BLaER1 treated with 17β-estradiol and CSF1 and Interleukin-3, amounts not matched to agents 10 nM and 100 nM (cell line): ENCODE results near the gene GABRR2.
"Not testable (repeated sequence)": the region's sequence is repeated elsewhere in the genome, so short reads cannot be mapped to it uniquely, and the experiment has no call there.

Source experiments
- H3K27ac ChIP-seq, 11 experiments: shearing (Covaris generic); formaldehyde crosslinking; 2 replicates each; pipeline ENCODE4 v1.8.1; 2022
- H3K27me3 ChIP-seq, 11 experiments: shearing (Covaris generic); formaldehyde crosslinking; 2 replicates each; pipeline ENCODE4 v1.8.1; 2022
- H3K36me3 ChIP-seq, 11 experiments: shearing (Covaris generic); formaldehyde crosslinking; 2 replicates each; pipeline ENCODE4 v1.8.1; 2022
- H3K4me1 ChIP-seq, 10 experiments: shearing (Covaris generic); formaldehyde crosslinking; 2 replicates each; pipeline ENCODE4 v1.8.1; 2022
- H3K4me2 ChIP-seq, 11 experiments: shearing (Covaris generic); formaldehyde crosslinking; 2 replicates each; pipeline ENCODE4 v1.8.1; 2022
- H3K4me3 ChIP-seq, 10 experiments: shearing (Covaris generic); formaldehyde crosslinking; 2 replicates each; pipeline ENCODE4 v1.8.1; 2022
- H3K9ac ChIP-seq, 11 experiments: shearing (Covaris generic); formaldehyde crosslinking; 2 replicates each; pipeline ENCODE4 v1.8.1; 2022
- H3K9me3 ChIP-seq, 11 experiments: shearing (Covaris generic); formaldehyde crosslinking; replicated peaks in 1 of 11; 2 replicates each; pipeline ENCODE4 v1.8.1; 2022
- H4K20me1 ChIP-seq, 11 experiments: shearing (Covaris generic); formaldehyde crosslinking; 2 replicates each; pipeline ENCODE4 v1.8.1; 2022
- Cebpa-rat ChIP-seq, 11 experiments: shearing (Covaris generic); IDR thresholded peaks; 2 replicates each; pipeline ENCODE4 v1.8.1; 2022

Gene GABRR2

DNA sequence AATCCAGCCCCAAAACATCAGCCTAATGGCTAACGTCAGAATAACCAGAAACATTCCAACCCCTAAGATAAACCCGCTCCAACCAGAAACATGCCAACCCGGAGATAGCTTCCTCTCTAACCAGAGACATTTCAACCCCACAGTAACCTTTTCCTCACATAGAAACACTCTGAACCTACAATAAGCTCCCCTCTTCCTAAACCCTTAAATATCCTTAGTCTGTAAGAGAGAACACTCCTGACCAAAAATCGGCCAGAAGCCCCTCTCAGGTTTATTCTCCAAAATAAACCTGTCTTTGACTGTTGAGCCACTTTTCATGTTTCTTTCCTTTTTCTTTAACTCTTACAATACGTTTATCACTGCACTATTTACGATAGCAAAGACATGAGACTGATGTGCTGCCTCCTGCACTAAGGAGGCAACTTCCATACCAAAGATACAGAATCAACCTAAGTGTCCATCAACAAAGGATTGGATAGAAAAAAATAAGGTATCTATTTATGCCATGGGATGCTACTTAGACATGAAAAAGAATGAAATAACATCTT, 5.0 kb upstream of the GABRR2 start:
- Histone ChIP-seq H3K4me2 (no peak overlapping the region), H3K27me3 (no peaks in the 10 kb centered on the region), H3K36me3 (peaks cover 0 to 37% (median 5%) of the 10 kb centered on the region in 11 experiments; a peak in 13 of 22 replicates), H4K20me1 (no peaks in the 10 kb centered on the region), H3K9me3 (peaks cover 0 to 8% (median 0%) of the 10 kb centered on the region in 11 experiments; a peak in 3 of 22 replicates), H3K4me3 (no peak overlapping the region), H3K27ac (no peak overlapping the region), H3K4me1 (peaks cover 0 to 42% (median 0%) of the 10 kb centered on the region in 10 experiments; a peak in 7 of 20 replicates), H3K9ac (no peak overlapping the region)
- no peak for TF ChIP-seq Cebpa-rat (IDR thresholded peaks at IDR 0.05)

DNA sequence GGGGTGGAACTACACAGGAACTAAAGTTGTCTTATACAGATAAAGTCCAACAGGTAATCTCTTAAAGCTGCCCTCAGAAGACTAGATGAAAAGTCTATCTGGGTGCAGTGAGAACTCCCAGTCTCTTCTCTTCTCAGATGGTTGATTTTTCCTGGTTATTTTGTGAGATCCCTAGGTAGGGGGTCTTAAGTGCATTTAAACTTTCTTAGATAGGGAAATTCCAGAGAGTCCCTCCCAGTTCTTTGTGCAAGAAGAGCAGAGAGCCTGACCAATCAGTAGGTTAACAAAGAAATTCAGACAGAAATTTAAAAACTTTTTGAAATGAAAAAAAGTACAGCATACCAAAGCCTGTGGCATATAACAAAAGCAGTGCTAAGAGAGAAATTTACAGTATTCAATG, 2.0 kb upstream of the GABRR2 start:
- TF ChIP-seq Cebpa-rat (IDR thresholded peaks at IDR 0.05) = no peak
- peaks cover 0 to 8% (median 0%) of the 10 kb centered on the region in 11 experiments; a peak in 3 of 22 replicates for H3K9me3 ChIP-seq
- H3K4me3 ChIP-seq = no peak overlapping the region
- H3K27ac ChIP-seq = no peak overlapping the region
- no peaks in the 10 kb centered on the region for H4K20me1 ChIP-seq
- H3K36me3 ChIP-seq = peaks cover 0 to 37% (median 10%) of the 10 kb centered on the region in 11 experiments; a peak in 14 of 22 replicates
- H3K4me1 ChIP-seq = peaks cover 0 to 39% (median 0%) of the 10 kb centered on the region in 10 experiments; a peak in 7 of 20 replicates
- no peaks in the 10 kb centered on the region for H3K27me3 ChIP-seq
- no peak overlapping the region for H3K9ac ChIP-seq
- no peak overlapping the region for H3K4me2 ChIP-seq

DNA sequence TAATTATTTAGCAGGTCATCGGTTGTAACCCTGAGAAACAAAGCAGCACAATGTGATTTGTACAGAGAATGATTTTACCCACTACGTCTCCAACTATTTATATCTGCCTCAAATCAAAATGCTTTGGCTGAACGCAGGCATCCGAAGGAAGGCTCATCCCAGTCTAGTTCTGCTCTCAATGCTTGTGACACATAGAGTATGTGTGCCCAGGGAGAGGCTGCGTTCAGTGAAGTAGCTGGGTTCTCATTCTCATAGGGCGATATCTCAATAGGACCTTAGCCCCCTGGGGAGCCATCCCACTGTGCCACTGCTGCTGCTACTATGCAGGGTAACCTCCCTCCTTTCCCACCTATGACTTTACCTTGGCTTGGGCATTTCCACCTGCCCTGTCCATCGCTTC, 407 bp downstream of the GABRR2 start:
- Histone ChIP-seq H3K9ac (no peak overlapping the region), H4K20me1 (no peaks in the 10 kb centered on the region), H3K36me3 (peaks cover 0 to 27% (median 10%) of the 10 kb centered on the region in 11 experiments; a peak in 12 of 22 replicates), H3K9me3 (no peaks in the 10 kb centered on the region), H3K4me3 (no peak overlapping the region), H3K27me3 (no peaks in the 10 kb centered on the region), H3K4me2 (no peak overlapping the region), H3K27ac (no peak overlapping the region), H3K4me1 (peaks cover 0 to 40% (median 0%) of the 10 kb centered on the region in 10 experiments; a peak in 5 of 20 replicates)
- TF ChIP-seq Cebpa-rat (IDR thresholded peaks at IDR 0.05) = no peak

DNA sequence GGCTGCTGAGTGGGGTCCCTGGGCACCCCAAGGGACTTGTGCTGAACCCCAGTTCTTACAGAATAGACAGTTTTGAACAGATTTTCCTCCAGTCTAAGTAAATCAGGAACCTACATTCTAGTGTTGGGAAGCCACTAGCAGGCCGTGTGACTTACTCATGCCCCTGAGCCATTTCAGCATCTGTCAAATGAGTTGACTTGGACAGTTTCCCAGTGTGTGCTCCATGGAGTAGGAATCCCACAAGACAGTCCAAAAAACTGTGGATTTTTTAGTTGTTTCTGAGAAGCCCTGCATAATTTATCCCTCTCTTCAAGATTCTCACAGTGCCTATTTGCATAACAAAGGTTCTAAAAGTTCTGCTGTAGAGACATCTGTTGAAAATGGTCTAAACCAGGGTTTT, 2.1 kb downstream of the GABRR2 start:
- Histone ChIP-seq H3K27me3 (no peaks in the 10 kb centered on the region), H4K20me1 (no peaks in the 10 kb centered on the region), H3K4me3 (no peak overlapping the region), H3K9me3 (no peaks in the 10 kb centered on the region), H3K9ac (no peak overlapping the region), H3K4me2 (peak overlapping the region in 2 of 11 experiments; percentile 56 to 67; a peak in 4 of 22 replicates), H3K27ac (peak overlapping the region in 1 of 11 experiments; percentile 29; a peak in 2 of 22 replicates), H3K36me3 (peaks cover 0 to 18% (median 10%) of the 10 kb centered on the region in 11 experiments; a peak in 11 of 22 replicates), H3K4me1 (peaks cover 0 to 40% (median 0%) of the 10 kb centered on the region in 10 experiments; a peak in 5 of 20 replicates)
- TF ChIP-seq Cebpa-rat (IDR thresholded peaks at IDR 0.05) = no peak

DNA sequence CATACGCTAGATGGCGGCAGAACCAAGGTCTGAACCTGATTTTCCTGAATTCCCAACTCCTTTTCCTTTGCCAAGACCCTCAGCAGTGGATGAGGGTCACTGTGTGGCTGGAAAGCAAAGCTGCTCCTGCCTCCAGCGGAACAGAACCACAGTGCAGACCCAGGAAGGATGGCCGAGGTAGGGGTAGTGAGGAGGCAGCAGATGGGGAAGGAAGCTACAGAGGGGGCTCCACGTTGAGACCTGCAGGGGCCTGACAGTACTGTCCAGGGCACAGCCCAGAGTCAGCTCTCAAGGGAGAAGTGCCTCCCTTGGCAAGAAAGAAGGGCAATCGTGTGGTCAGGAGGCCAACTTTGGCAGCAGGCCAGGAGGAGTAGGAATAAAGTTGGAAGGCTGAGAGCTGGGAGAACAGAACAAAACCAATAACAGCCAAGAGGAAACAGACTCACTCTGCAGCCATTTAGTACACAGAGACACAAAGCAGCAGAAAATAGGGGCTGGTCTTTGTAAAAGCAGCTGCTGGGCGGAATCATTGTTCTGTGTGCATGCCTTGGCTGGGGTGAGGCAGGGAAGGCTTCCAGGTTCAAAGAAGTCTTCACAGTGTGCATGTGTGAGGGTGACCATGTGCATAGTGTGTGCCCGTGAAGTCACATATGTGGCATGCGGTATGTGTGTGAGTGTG, 3.1 kb downstream of the GABRR2 start:
- H3K27ac ChIP-seq = peak overlapping the region in 1 of 11 experiments; percentile 29; a peak in 1 of 22 replicates
- TF ChIP-seq Cebpa-rat (IDR thresholded peaks at IDR 0.05) = no peak
- peaks cover 0 to 40% (median 0%) of the 10 kb centered on the region in 10 experiments; a peak in 5 of 20 replicates for H3K4me1 ChIP-seq
- no peaks in the 10 kb centered on the region for H3K27me3 ChIP-seq
- peak overlapping the region in 2 of 11 experiments; percentile 56 to 67; a peak in 4 of 22 replicates for H3K4me2 ChIP-seq
- H3K36me3 ChIP-seq = peaks cover 0 to 11% (median 9%) of the 10 kb centered on the region in 11 experiments; a peak in 10 of 22 replicates
- no peaks in the 10 kb centered on the region for H4K20me1 ChIP-seq
- H3K9me3 ChIP-seq = no peaks in the 10 kb centered on the region
- no peak overlapping the region for H3K4me3 ChIP-seq
- H3K9ac ChIP-seq = no peak overlapping the region

DNA sequence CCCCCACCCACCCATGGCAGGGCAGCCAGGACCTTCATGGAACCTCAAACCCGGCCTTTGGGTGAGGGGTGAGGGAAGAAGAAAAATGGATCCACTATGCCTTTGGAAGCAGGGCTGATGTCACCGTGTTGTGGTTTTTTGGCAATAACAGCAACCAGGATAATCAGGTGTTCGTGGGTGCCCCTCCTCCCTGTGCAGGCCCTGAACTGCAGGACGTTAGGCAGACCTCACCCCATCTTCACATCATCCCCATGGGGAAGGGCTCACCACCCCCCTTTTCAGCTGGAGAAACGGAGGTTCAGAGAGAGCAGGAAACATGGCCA, 3.6 kb downstream of the GABRR2 start:
- Histone ChIP-seq H4K20me1 (no peaks in the 10 kb centered on the region), H3K27ac (no peak overlapping the region), H3K9me3 (no peaks in the 10 kb centered on the region), H3K4me2 (peak overlapping the region in 2 of 11 experiments; percentile 56 to 67; a peak in 3 of 22 replicates), H3K27me3 (no peaks in the 10 kb centered on the region), H3K4me1 (peaks cover 0 to 40% (median 0%) of the 10 kb centered on the region in 10 experiments; a peak in 5 of 20 replicates), H3K4me3 (no peak overlapping the region), H3K36me3 (peaks cover 0 to 11% (median 7%) of the 10 kb centered on the region in 11 experiments; a peak in 9 of 22 replicates), H3K9ac (no peak overlapping the region)
- no peak for TF ChIP-seq Cebpa-rat (IDR thresholded peaks at IDR 0.05)

DNA sequence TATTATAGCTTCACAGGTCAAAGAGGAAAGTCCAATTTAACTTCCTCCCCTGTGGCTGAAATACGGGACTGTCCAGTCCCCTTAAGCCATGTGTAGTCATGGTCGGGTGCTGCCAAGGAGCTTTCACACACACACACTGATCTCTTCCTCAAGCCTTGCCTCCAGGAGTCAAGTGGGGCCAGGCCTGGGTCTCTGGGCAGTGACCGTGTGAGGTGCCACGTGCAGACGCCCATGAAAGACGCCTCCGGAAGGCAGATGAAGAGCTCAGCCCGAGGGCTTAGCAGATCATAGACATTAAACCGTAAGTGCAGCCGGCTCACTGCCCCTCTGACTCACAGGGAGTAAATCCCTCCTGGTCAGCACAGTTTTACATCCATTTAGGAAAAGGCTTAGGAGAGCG, 4.2 kb downstream of the GABRR2 start:
- H3K9me3 ChIP-seq = no peaks in the 10 kb centered on the region
- no peak overlapping the region for H3K9ac ChIP-seq
- H3K27ac ChIP-seq = no peak overlapping the region
- H3K4me2 ChIP-seq = no peak overlapping the region
- no peak overlapping the region for H3K4me3 ChIP-seq
- peaks cover 0 to 11% (median 7%) of the 10 kb centered on the region in 11 experiments; a peak in 9 of 22 replicates for H3K36me3 ChIP-seq
- H3K27me3 ChIP-seq = no peaks in the 10 kb centered on the region
- H4K20me1 ChIP-seq = no peaks in the 10 kb centered on the region
- H3K4me1 ChIP-seq = peaks cover 0 to 37% (median 0%) of the 10 kb centered on the region in 10 experiments; a peak in 5 of 20 replicates
- no peak for TF ChIP-seq Cebpa-rat (IDR thresholded peaks at IDR 0.05)

DNA sequence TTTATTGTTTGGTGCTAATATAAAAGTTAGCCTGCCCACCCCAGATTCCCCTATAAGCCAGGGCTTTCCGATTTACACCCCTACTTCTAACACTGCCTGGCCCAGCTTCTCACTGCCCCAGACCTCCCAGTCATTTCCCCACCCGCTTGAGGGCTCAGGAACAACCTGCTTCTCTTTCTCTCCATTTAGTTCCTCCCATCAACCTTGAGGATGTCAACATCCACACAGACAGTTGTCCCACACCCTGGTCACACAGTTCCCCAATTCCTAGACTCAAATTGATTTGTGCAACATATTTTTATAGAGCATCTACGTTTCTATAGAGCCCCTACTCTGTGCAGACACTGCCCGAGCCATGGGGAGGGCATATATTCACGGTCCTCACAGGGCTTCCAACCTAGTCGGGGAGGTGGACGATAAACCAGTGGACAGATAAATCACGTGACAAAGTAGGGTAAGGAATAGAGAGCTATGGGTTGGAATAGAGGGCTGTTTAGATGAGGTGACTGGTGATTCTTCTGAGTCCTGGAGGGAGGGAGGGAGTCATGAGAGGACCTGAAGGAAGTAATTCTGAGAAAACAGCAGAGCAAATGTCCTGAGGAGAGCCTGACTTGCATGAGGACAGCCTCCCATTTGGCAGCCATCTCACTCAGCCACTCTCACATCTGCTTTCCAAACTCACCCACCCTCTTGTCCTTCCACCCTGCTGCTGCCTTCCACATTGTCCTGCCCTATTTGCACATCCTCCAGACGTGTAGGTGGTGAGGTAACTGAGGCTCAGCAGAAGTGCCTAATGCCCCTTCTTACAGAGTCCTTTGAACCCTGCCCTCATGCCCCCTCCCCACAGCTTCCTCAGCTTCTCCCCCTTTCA, 6.3 kb downstream of the GABRR2 start:
- Histone ChIP-seq H4K20me1 (no peaks in the 10 kb centered on the region), H3K4me2 (no peak overlapping the region), H3K27me3 (no peaks in the 10 kb centered on the region), H3K9me3 (no peaks in the 10 kb centered on the region), H3K36me3 (no peaks in the 10 kb centered on the region), H3K4me3 (no peak overlapping the region), H3K27ac (no peak overlapping the region), H3K4me1 (peaks cover 0 to 30% (median 0%) of the 10 kb centered on the region in 10 experiments; a peak in 5 of 20 replicates), H3K9ac (no peak overlapping the region)
- no peak for TF ChIP-seq Cebpa-rat (IDR thresholded peaks at IDR 0.05)

DNA sequence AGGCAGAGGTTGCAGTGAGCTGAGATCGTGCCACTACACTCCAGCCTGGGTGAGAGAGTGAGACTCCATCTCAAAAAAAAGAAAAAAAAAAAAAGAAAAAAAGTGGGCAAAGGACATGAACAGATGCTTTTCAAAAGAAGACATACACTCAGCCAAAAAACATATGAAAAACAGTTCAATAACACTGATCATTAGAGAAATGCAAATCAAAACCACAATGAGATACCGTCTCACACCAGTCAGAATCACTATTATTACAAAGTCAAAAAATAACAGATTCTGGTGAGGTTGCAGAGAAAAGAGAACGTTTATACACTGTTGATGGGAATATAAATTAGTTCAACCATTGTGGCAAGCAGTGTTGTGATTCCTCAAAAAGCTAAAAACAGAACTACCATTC, 10.6 kb downstream of the GABRR2 start:
- not testable (repeated sequence) for H3K9me3 ChIP-seq, H3K27ac ChIP-seq, H3K4me2 ChIP-seq, H4K20me1 ChIP-seq, H3K9ac ChIP-seq, H3K4me3 ChIP-seq, H3K36me3 ChIP-seq, H3K27me3 ChIP-seq, H3K4me1 ChIP-seq
